A172 (cell line): Measurements from ENCODE around the gene RPS16. TPM values are rescaled to one million over a fixed set of nuclear protein-coding genes. Genes with fewer than 3 reads are reported as not detected.
A peak's percentile ranks its signal among the peaks of the same experiment; 100 is the strongest.
"Not testable (repeated sequence)": the region's sequence is repeated elsewhere in the genome, so short reads cannot be mapped to it uniquely, and the experiment has no call there.

Experiments
- DNase-seq: peaks from one replicate; pipeline ENCODE4 v3.0.0-alpha.2; 2015; ENCODE audit warnings: low spot score
- total RNA-seq: library from RNA; depleted of rRNA; stranded (reverse); fragments of >200 nt; shearing (Covaris generic); gene quantifications from 2 replicates; pipeline ENCODE4 v1.2.3, GENCODE V29; 2014; rRNA removed

RPS16 gene
- 145 and 262 TPM in 2 replicates for total RNA-seq

DNA sequence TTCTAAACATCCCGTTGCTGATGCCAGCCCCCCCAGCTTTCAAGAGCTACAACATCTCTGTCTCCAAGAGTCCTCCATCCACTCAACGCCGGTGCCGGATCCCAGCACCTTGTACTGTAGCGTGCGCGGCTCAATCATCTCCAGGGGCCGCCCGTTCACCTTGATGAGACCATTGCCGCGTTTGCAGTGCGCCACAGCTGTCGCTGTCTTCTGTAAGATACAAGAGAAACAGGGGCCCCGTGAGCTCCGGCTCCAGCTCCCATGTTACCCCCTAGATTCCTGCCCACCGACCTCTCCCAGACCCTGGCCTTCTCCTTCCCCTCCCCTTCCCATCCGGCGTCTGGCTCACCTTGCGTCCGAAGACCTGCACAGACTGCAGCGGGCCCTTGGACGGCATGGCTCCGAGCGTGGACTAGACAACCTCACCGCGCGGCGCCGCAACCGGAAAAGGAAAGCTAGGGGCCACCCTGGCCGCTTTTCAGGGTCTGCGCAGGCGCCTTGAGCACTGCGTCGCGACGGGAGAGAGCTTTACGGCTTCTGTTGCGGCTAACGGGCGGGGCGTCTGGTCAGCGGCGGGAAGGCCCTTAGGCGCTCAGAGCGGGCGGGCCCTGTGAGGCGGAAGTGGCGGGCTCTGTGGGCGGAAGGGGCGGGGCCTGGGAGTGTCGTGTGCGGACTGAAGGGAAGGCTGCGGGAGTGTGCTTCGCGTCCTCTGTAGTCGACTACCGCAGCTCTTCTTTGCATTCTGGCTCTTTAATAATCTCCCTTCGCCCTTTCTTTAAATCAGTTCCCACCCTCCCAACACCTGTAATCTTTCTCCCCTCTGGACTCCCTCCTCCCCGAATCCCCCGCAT is at the start of gene RPS16:
RPS16 (minus strand) TSS at position 451 of the 851 bp plus-strand sequence; CDS start at position 397, 54 bp downstream.
- DNase-seq: peak; percentile 98

- no peak for DNase-seq
Observed at GRCh38 chr19:39483141-39483540, 47.4 kb upstream of the RPS16 start.

GRCh38 chr19:39481676-39482075 is 45.9 kb upstream of the RPS16 start:
- no peak for DNase-seq

DNA sequence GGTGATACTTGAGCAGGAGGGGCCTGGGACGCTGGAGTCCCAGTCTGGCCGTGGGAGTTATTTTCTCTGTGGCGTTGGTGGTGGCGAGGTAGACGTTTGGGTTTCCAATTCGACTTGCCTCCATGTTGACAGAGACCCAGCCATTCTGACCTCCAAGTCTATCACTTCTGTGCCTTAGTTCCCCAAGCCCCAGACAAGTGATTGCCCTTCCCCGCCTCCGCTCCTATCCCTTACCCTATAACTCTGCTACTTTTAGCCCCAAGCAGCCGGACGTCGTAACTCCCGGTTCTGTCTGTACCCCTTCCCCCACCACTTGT is 45.4 kb upstream of the RPS16 start:
- DNase-seq: no peak

DNA sequence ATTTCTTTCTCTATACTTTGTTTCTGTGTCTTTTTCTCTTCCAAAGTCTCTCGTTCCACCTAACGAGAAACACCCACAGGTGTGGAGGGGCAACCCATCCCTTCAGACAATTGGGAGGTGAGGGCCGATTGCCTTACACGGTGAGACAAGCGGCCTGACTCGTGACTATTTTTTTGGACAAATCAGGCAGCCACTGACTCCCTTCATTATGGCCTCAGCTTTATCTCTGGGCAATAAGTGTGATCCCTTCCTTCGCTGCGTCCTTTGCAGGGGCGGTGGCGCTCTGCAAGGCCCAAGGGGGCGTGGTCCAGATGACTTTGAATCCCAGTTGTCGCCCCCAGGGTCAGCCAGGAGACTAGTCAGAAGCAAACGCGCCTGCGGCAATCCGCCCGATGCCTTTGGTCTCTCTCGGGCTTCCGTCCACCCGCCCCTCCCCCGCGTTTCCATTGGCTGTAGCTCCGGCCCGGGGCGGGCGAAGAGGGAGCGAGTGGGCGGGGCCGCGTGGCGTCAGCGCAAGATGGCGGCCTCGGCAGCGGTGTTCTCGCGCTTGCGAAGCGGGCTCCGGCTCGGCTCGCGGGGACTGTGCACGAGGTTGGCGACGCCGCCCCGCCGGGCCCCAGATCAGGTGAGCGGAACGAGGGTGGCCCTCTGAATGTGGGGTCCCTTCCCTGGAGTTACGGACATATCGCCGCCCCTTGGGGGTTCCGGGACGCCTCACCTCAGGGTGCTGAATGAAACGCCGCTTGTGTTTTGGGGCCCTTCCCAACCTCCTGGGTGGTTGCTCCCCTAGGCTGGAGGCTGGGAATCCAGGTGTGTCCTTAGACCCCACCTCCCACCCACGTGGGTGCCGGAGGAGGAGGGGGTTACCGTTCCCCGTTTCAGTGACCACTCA is 44.8 kb upstream of the RPS16 start, which contains the start of gene TIMM50:
TIMM50 (plus strand) TSS at position 502 of the 892 bp plus-strand sequence; CDS start at position 518, 16 bp downstream.
- peak; percentile 94 for DNase-seq

GRCh38 chr19:39479916-39480315 is 44.2 kb upstream of the RPS16 start:
- no peak for DNase-seq

DNA sequence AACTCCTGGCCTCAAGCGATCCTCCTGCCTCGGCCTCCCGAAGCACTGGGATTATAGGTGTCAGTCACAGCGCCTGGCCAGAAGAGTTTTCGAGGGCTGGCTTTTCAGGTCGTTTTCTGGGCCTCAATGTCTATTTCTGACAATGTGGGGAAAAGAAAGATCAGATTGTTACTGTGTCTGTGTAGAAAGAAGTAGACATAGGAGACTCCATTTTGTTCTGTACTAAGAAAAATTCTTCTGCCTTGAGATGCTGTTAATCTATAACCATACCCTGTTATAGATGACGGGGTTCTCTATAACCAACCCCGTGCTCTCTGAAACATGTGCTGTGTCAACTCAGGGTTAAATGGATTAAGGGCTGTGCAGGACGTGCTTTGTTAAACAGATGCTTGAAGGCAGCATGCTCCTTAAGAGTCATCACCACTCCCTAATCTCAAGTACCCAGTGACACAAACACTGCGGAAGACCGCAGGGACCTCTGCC is 43.6 kb upstream of the RPS16 start:
- not testable (repeated sequence) for DNase-seq

DNA sequence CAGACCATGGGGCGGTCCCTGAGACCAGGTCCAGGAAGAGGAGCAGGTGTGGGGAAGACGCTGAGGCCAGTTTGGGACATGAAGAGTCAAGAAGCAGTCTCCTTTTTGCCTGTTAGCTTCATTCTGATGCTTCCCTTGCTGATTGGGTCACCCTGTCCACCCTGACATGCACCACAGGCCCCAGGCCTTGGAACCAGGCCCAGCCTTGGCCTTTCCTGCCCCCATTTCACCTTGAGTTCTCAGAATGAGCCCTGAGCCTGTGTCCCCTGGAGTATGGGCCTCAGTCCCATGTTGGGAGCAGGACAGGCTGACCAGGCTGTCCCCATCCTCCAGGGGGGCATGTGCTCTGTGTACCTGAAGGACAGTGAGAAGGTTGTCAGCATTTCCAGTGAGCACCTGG is 40.0 kb upstream of the RPS16 start:
- DNase-seq: no peak

GRCh38 chr19:39474139-39474620 is 38.4 kb upstream of the RPS16 start:
- DNase-seq: peak; percentile 31

GRCh38 chr19:39473443-39473960 is 37.8 kb upstream of the RPS16 start:
- DNase-seq: no peak

DNA sequence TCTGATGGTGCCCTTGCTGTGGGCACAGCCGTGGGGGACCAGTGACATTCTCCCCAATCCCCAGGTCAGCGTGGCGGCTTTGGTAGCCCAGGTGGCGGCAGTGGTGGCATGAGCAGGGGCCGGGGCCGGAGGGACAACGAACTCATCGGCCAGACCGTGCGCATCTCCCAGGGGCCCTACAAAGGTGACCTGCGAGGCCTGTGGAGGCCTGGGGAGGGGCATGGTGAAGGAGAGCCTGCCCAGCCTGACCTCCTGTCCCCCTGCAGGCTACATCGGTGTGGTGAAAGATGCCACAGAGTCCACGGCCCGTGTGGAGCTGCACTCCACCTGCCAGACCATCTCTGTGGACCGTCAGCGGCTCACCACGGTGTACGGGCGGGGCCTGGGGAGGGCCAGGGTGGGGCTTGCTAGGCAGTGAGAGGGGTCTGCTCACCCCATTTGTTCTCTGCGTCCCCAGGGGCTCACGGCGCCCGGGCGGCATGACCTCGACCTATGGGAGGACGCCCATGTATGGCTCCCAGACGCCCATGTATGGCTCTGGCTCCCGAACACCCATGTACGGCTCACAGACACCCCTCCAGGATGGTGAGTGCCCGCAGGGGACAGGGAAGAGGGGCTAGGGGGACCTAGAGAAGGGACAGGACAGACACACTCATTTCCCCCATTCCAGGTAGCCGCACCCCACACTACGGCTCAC is 37.1 kb upstream of the RPS16 start:
- no peak for DNase-seq

- DNase-seq: no peak
Observed at GRCh38 chr19:39471756-39472536, 36.2 kb upstream of the RPS16 start.

DNA sequence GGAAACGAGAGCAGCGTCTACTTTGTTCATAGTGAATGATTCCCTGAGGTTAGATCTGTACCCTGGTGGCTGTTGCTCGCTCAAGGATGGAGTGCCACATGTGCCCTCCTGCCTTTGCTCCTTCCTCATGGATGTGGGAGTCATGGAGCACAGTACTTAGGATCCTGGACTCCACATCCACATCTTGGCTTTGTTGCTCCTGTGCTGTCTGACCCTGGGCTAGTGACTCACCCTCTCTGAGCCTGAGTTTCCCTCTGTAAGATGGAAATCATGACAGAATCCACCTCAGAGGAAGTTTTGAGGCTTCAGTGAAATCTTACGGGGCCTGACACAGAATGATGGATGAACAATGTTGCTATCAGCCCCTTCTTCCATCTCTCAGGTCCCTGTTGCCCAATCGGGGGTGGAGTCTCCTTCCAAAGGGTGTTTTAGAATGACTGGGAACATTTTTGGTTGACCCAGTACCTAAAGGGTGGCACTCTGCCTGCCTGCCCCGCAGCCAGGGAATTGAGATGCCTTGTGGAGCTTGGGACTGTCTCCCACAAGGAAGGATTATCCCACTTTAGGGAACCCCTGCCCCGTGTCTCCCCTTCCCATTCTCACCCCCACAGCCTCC is 35.1 kb upstream of the RPS16 start:
- DNase-seq: no peak

GRCh38 chr19:39469567-39469966 is 33.8 kb upstream of the RPS16 start:
- DNase-seq: no peak

GRCh38 chr19:39469036-39469435 is 33.3 kb upstream of the RPS16 start:
- DNase-seq: no peak

DNA sequence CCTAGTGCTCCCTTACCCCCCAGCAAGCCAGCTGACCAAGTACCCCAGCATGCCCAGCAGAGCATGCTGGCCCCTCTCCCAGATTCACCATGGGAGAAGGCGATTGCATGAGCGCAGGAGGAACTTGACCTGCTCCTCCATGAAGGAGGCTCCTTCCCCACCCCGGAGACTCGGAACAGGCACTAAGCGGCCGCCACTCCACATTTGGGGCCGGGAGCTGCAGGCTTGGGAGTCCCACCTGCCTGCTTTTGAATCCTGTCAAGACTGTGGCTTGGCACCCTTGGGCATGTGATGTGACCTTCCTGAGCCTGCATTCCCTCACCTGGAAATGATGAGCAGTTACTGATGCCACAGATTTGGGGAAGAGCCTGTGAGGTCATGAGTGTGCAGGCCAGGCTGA is 32.2 kb upstream of the RPS16 start:
- DNase-seq: no peak

- DNase-seq: no peak
Observed at GRCh38 chr19:39465956-39466747, 30.4 kb upstream of the RPS16 start.

GRCh38 chr19:39463403-39463802 is 27.7 kb upstream of the RPS16 start:
- DNase-seq: no peak

DNA sequence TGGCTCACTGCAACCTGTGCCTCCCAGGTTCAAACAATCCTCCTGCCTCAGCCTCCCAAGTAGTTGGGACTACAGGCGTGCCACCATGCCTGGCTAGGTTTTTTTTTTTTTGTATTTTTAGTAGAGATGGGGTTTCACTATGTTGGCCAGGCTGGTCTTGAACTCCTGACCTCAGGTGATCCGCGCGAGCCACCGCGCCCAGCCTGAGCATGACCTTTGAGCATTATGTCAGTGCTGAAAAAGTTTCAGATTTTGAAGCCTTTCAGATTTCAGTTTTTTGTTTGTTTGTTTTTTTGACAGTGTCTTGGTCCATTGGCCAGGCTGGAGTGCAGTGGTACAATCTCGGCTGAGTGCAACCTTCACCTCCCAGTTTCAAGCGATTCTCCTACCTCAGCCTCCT is 15.5 kb upstream of the RPS16 start:
- DNase-seq: not testable (repeated sequence)
